Left ventricle myocardium superior (tissue), 1 donor: Measurements from ENCODE around the gene IMP3. TPM values are rescaled to one million over a fixed set of nuclear protein-coding genes. Genes with fewer than 3 reads are reported as not detected.

Experiments used
- ATAC-seq: fragments of 200-7000 bp; cut with Tn5 transposase; one replicate; pipeline ENCODE4 v1.9.1; 2020; ENCODE audit warnings: mild to moderate bottlenecking, moderate library complexity
- DNase-seq: peaks from one replicate; pipeline ENCODE4 v3.0.0-alpha.2; 2020
- intact Hi-C: fragments of 100-400 bp; cut with micrococcal nuclease; formaldehyde crosslinking; loops from one replicate; pipeline ENCODE4 v1.11.0; 2022
- total RNA-seq: library from RNA; stranded (reverse); fragmentation: NEBNext Ultra II Directional; extraction: Animal tissue kit (Norgen Biotek cat#: 25700); gene quantifications from one replicate; pipeline ENCODE4 v1.2.1, GENCODE V29; 2021
- donor health status: DM: no; HTN: yes; CAD: no; lungs with severe emphysema.

IMP3 gene
- total RNA-seq, 1 donor from 2014 or later, result 45.3 TPM

GRCh38 chr15:75590239-75590638, 49.8 kb downstream of the IMP3 start:
- ATAC-seq, result no peak
- intact Hi-C loops, result no loop called here
- DNase-seq, result no peak

Other genes starting within 250 kb of the IMP3 start
- gene SIN3A, start 188.5 kb downstream of the IMP3 start, total RNA-seq, result 28.3 TPM
- 6.6 TPM for gene PTPN9, start 60.9 kb downstream of the IMP3 start, total RNA-seq
- gene SNUPN, start 14.5 kb downstream of the IMP3 start, total RNA-seq, result 18.1 TPM
- gene SNX33, start 7.7 kb upstream of the IMP3 start, total RNA-seq, result 12.0 TPM
- 5.2 TPM for gene CSPG4, start 72.6 kb upstream of the IMP3 start, total RNA-seq
- 21.2 TPM for gene UBE2Q2, start 203.2 kb upstream of the IMP3 start, total RNA-seq